ENCODE data around the gene KCP.

Gene KCP

GRCh38 chr7:128879461-128879938 is 31.0 kb downstream of the KCP start:
- DNase-seq (ENCODE audit: low read depth in 1 of 2, low spot score in 1 of 2), result no peak
- TF ChIP-seq SPI1 (IDR thresholded peaks at IDR 0.05; ENCODE audit: borderline replicate concordance, low read depth) (no peak), GABPA (IDR thresholded peaks at IDR 0.05; ENCODE audit: low read depth) (no peak), CTCF (IDR thresholded peaks at IDR 0.05; ENCODE audit: insufficient read depth, low read length) (no peak), POLR2AphosphoS5 (IDR thresholded peaks at IDR 0.05; ENCODE audit: low read depth) (no peak)
- TF ChIP-seq, protein P1, sequence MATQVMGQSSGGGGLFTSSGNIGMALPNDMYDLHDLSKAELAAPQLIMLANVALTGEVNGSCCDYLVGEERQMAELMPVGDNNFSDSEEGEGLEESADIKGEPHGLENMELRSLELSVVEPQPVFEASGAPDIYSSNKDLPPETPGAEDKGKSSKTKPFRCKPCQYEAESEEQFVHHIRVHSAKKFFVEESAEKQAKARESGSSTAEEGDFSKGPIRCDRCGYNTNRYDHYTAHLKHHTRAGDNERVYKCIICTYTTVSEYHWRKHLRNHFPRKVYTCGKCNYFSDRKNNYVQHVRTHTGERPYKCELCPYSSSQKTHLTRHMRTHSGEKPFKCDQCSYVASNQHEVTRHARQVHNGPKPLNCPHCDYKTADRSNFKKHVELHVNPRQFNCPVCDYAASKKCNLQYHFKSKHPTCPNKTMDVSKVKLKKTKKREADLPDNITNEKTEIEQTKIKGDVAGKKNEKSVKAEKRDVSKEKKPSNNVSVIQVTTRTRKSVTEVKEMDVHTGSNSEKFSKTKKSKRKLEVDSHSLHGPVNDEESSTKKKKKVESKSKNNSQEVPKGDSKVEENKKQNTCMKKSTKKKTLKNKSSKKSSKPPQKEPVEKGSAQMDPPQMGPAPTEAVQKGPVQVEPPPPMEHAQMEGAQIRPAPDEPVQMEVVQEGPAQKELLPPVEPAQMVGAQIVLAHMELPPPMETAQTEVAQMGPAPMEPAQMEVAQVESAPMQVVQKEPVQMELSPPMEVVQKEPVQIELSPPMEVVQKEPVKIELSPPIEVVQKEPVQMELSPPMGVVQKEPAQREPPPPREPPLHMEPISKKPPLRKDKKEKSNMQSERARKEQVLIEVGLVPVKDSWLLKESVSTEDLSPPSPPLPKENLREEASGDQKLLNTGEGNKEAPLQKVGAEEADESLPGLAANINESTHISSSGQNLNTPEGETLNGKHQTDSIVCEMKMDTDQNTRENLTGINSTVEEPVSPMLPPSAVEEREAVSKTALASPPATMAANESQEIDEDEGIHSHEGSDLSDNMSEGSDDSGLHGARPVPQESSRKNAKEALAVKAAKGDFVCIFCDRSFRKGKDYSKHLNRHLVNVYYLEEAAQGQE (IDR thresholded peaks at IDR 0.05; ENCODE audit: insufficient replicate concordance, low read depth), result no peak
- Histone ChIP-seq H3K4me3 (replicated peaks; ENCODE audit: insufficient read depth, low read length) (no peak overlapping the region), H3K27me3 (ENCODE audit: insufficient read depth, poor library complexity, severe bottlenecking) (no peaks in the 10 kb centered on the region), H3K27ac (replicated peaks) (no peak overlapping the region)

GRCh38 chr7:128878226-128879105 is 32.0 kb downstream of the KCP start:
- no peak overlapping the region for H3K27ac ChIP-seq (replicated peaks)
- no peak overlapping the region for H3K4me3 ChIP-seq (replicated peaks; ENCODE audit: insufficient read depth, low read length)
- no peak for DNase-seq (ENCODE audit: low read depth in 1 of 2, low spot score in 1 of 2)
- no peak for TF ChIP-seq SPI1 (IDR thresholded peaks at IDR 0.05; ENCODE audit: borderline replicate concordance, low read depth)
- no peak for TF ChIP-seq POLR2AphosphoS5 (IDR thresholded peaks at IDR 0.05; ENCODE audit: low read depth)
- TF ChIP-seq, protein P1 (IDR thresholded peaks at IDR 0.05; ENCODE audit: insufficient replicate concordance, low read depth), result no peak
- no peak for TF ChIP-seq CTCF (IDR thresholded peaks at IDR 0.05; ENCODE audit: insufficient read depth, low read length)
- no peak for TF ChIP-seq GABPA (IDR thresholded peaks at IDR 0.05; ENCODE audit: low read depth)
- no peaks in the 10 kb centered on the region for H3K27me3 ChIP-seq (ENCODE audit: insufficient read depth, poor library complexity, severe bottlenecking)

DNA sequence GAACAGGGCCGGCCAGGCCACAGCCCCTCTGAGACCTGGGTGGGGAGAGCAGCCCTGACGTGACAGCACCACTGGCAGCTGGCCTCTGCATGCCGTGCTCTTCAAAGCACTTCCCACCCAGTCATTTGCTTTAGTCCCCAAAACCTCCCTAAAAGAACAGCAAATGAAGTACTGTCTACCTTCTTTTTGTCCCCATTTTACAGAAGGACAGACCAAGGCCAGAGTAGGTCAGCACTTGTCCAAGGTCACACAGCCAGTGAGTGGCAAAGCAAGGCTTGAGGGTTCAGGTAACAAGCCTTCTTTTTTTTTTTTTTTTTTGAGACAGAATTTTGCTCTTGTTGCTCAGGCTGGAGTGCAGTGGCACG is 32.8 kb downstream of the KCP start:
- Histone ChIP-seq H3K27me3 (ENCODE audit: insufficient read depth, poor library complexity, severe bottlenecking) (no peaks in the 10 kb centered on the region), H3K27ac (replicated peaks) (no peak overlapping the region), H3K4me3 (replicated peaks; ENCODE audit: insufficient read depth, low read length) (no peak overlapping the region)
- TF ChIP-seq SPI1 (IDR thresholded peaks at IDR 0.05; ENCODE audit: borderline replicate concordance, low read depth) (no peak), GABPA (IDR thresholded peaks at IDR 0.05; ENCODE audit: low read depth) (no peak), CTCF (IDR thresholded peaks at IDR 0.05; ENCODE audit: insufficient read depth, low read length) (no peak), POLR2AphosphoS5 (IDR thresholded peaks at IDR 0.05; ENCODE audit: low read depth) (no peak)
- TF ChIP-seq, protein P1 (IDR thresholded peaks at IDR 0.05; ENCODE audit: insufficient replicate concordance, low read depth), result no peak
- no peak for DNase-seq (ENCODE audit: low read depth in 1 of 2, low spot score in 1 of 2)
